H1 (cell line): Measurements from ENCODE around the gene PPM1K. TPM values are rescaled to one million over a fixed set of nuclear protein-coding genes. Genes with fewer than 3 reads are reported as not detected.

Experiments used
- CTCF ChIA-PET: fragments of 300-600 bp; sonication (Branson Sonifier 250); formaldehyde crosslinking; loops from one replicate; lab custom pipeline; 2021; ENCODE audit not compliant: partially characterized antibody; lab: Charles Lee
- POLR2A ChIA-PET: fragments of 300-600 bp; sonication (Branson Sonifier 250); formaldehyde crosslinking; loops from one replicate; lab custom pipeline; 2021; ENCODE audit warnings: inconsistent platforms; ENCODE audit not compliant: partially characterized antibody; lab: Charles Lee
- DNase-seq, 2 experiments: peaks; one replicate each; pipeline versions ENCODE4 v3.0.0 to v3.0.0-alpha.2; 2010 to 2022; ENCODE audit warnings: low spot score in 2 of 2, low read depth in 1 of 2, mixed read lengths in 1 of 2
- FAIRE-seq: peaks from 2 replicates; lab custom pipeline; 2011; peaks lifted over from hg19 to GRCh38; lab: Jason Lieb, UNC
- H2AFZ ChIP-seq: 2 replicates; pipeline ENCODE4 v1.8.1; 2012; ENCODE audit warnings: low read length, inconsistent platforms
- H2AK5ac ChIP-seq: 2 replicates; pipeline ENCODE4 v1.6.1; 2013; ENCODE audit warnings: low read depth, low read length
- H2BK120ac ChIP-seq: replicated peaks from 2 replicates; pipeline ENCODE3; 2013; ENCODE audit warnings: low read depth, low read length, inconsistent platforms
- H2BK12ac ChIP-seq: 2 replicates; pipeline ENCODE4 v1.6.1; 2013; ENCODE audit warnings: low read depth, low read length
- H2BK15ac ChIP-seq: 2 replicates; pipeline ENCODE4 v1.6.1; 2013; ENCODE audit warnings: low read length
- H2BK20ac ChIP-seq: 2 replicates; pipeline ENCODE4 v1.6.1; 2013; ENCODE audit warnings: low read length
- H2BK5ac ChIP-seq: 2 replicates; pipeline ENCODE4 v1.6.1; 2013; ENCODE audit warnings: low read depth, low read length
- H3K14ac ChIP-seq: 2 replicates; pipeline ENCODE4 v1.6.1; 2013; ENCODE audit warnings: inconsistent platforms; ENCODE audit not compliant: insufficient read length
- H3K18ac ChIP-seq: 2 replicates; pipeline ENCODE4 v1.6.1; 2013; ENCODE audit warnings: low read length; ENCODE audit errors: extremely low read depth
- H3K23ac ChIP-seq: 2 replicates; pipeline ENCODE4 v1.6.1; 2013; ENCODE audit warnings: inconsistent platforms; ENCODE audit not compliant: insufficient read length
- H3K23me2 ChIP-seq: 2 replicates; pipeline ENCODE4 v1.6.1; 2013; ENCODE audit warnings: low read depth, low read length
- H3K27ac ChIP-seq: 2 replicates; pipeline ENCODE4 v1.6.1; 2011; ENCODE audit warnings: low read depth, low read length, inconsistent platforms
- H3K27me3 ChIP-seq, 4 experiments: replicated peaks in 1 of 4; 1 replicate in 1 of 4; 2 replicates in 3 of 4; pipeline versions ENCODE4 v1.6.1 to v1.8.1; 2011 to 2013; ENCODE audit warnings: low read length in 3 of 4, mild to moderate bottlenecking in 3 of 4, inconsistent platforms in 2 of 4, mixed read lengths in 2 of 4, moderate library complexity in 1 of 4; ENCODE audit not compliant: control insufficient read depth in 3 of 4, insufficient read depth in 3 of 4; ENCODE audit errors: extremely low read depth in 1 of 4
- H3K36me3 ChIP-seq, 4 experiments: 2 replicates each; pipeline versions ENCODE4 v1.6.1 to v1.8.1; 2011 to 2013; ENCODE audit warnings: mild to moderate bottlenecking in 4 of 4, low read length in 3 of 4, moderate library complexity in 2 of 4, control low read depth in 1 of 4, inconsistent platforms in 1 of 4; ENCODE audit not compliant: insufficient read depth in 4 of 4, control insufficient read depth in 2 of 4
- H3K4ac ChIP-seq: replicated peaks from 2 replicates; pipeline ENCODE3; 2013; ENCODE audit warnings: low read length, low read depth, mixed read lengths, inconsistent platforms; ENCODE audit not compliant: insufficient read length
- H3K4me1 ChIP-seq, 4 experiments: replicated peaks in 1 of 4; 1 replicate in 1 of 4; 2 replicates in 3 of 4; pipeline versions ENCODE4 v1.6.1 to v1.8.1; 2011 to 2013; ENCODE audit warnings: low read length in 3 of 4, inconsistent platforms in 2 of 4, mixed read lengths in 1 of 4; ENCODE audit not compliant: insufficient read depth in 4 of 4, control insufficient read depth in 3 of 4
- H3K4me2 ChIP-seq, 2 experiments: 2 replicates each; pipeline versions ENCODE4 v1.6.1 to v1.8.1; 2011 to 2013; ENCODE audit warnings: low read depth in 2 of 2, low read length in 2 of 2, control low read depth in 1 of 2, inconsistent platforms in 1 of 2, mild to moderate bottlenecking in 1 of 2; ENCODE audit not compliant: insufficient read depth in 1 of 2
- H3K4me3 ChIP-seq, 4 experiments: fragments of 200-600, 300-600 bp in 1 of 4; sonication (generic), shearing (Covaris generic), sonication (Bioruptor Twin) in 1 of 4; 2 replicates each; pipeline versions ENCODE4 v1.5.1 to v1.8.1; 2011 to 2016; ENCODE audit warnings: low read length in 4 of 4, low read depth in 3 of 4, control low read depth in 2 of 4, inconsistent platforms in 2 of 4, mild to moderate bottlenecking in 2 of 4, mixed read lengths in 1 of 4, moderate library complexity in 1 of 4; ENCODE audit not compliant: insufficient read depth in 2 of 4; ENCODE audit errors: extremely low read depth in 1 of 4
- H3K56ac ChIP-seq: replicated peaks from 2 replicates; pipeline ENCODE3; 2013; ENCODE audit warnings: low read depth, mild to moderate bottlenecking, mixed read lengths, low read length, inconsistent platforms; ENCODE audit not compliant: insufficient read length
- H3K79me1 ChIP-seq: 2 replicates; pipeline ENCODE4 v1.6.1; 2013; ENCODE audit warnings: low read depth, low read length, control low read depth
- H3K79me2 ChIP-seq, 2 experiments: 2 replicates each; pipeline versions ENCODE4 v1.6.1 to v1.8.1; 2012 to 2013; ENCODE audit warnings: low read length in 2 of 2, mild to moderate bottlenecking in 2 of 2, inconsistent platforms in 1 of 2; ENCODE audit not compliant: insufficient read depth in 2 of 2, control insufficient read depth in 1 of 2
- H3K9ac ChIP-seq, 4 experiments: replicated peaks in 1 of 4; 1 replicate in 1 of 4; 2 replicates in 3 of 4; pipeline versions ENCODE4 v1.6.1 to v1.8.1; 2011 to 2013; ENCODE audit warnings: low read depth in 3 of 4, low read length in 3 of 4, control low read depth in 2 of 4, mild to moderate bottlenecking in 2 of 4, moderate library complexity in 2 of 4, inconsistent platforms in 1 of 4; ENCODE audit errors: extremely low read depth in 1 of 4
- H3K9me3 ChIP-seq, 2 experiments: 2 replicates each; pipeline versions ENCODE4 v1.6.1 to v1.8.1; 2012 to 2013; ENCODE audit warnings: mild to moderate bottlenecking in 2 of 2, moderate library complexity in 2 of 2, control low read depth in 1 of 2, inconsistent platforms in 1 of 2, low read depth in 1 of 2, low read length in 1 of 2, mixed read lengths in 1 of 2; ENCODE audit not compliant: insufficient read depth in 2 of 2
- H4K20me1 ChIP-seq, 2 experiments: replicated peaks in 1 of 2; 2 replicates each; pipeline versions ENCODE3 to v1.8.1; 2011 to 2013; ENCODE audit warnings: inconsistent platforms in 2 of 2, low read length in 2 of 2, mild to moderate bottlenecking in 1 of 2; ENCODE audit not compliant: insufficient read depth in 2 of 2, control insufficient read depth in 1 of 2
- H4K5ac ChIP-seq: 2 replicates; pipeline ENCODE4 v1.6.1; 2013; ENCODE audit warnings: low read length, low read depth, mixed read lengths, inconsistent platforms; ENCODE audit not compliant: insufficient read length
- H4K8ac ChIP-seq: 2 replicates; pipeline ENCODE4 v1.8.0; 2013; ENCODE audit warnings: mild to moderate bottlenecking, moderate library complexity, low read length, inconsistent platforms; ENCODE audit not compliant: insufficient read depth; ENCODE audit errors: extremely low read depth
- H4K91ac ChIP-seq: replicated peaks from 2 replicates; pipeline ENCODE3; 2013; ENCODE audit warnings: low read length, mixed read lengths, inconsistent platforms; ENCODE audit not compliant: insufficient read length
- TAF7 ChIP-seq: optimal IDR thresholded peaks from 2 replicates; pipeline ENCODE3; 2011; ENCODE audit warnings: low read depth, mild to moderate bottlenecking, inconsistent platforms, low read length, moderate library complexity, borderline replicate concordance
- WGBS, 2 experiments: shearing (Covaris generic) in 1 of 2; methylation state at CpG; one replicate each; pipeline versions ENCODE4 v1.1.6 to v1.1.7; 2013 to 2015; ENCODE audit warnings: low lambda C conversion rate in 2 of 2, mixed read lengths in 2 of 2, inconsistent platforms in 1 of 2, low coverage in 1 of 2, missing lambda C conversion rate in 1 of 2; ENCODE audit not compliant: insufficient replicate concordance in 2 of 2, insufficient coverage in 1 of 2, insufficient read length in 1 of 2; ENCODE audit errors: extremely low coverage in 1 of 2, missing lambda C conversion rate in 1 of 2; 5-methylcytosine and 5-hydroxymethylcytosine counted together
- polyA plus RNA-seq, 7 experiments: library from polyadenylated mRNA; depleted of rRNA in 3 of 7; stranded (reverse) in 5 of 7; unstranded in 2 of 7; fragments of >200 nt in 5 of 7; fragments of 200-250 nt in 2 of 7; gene quantifications; 1 replicate in 5 of 7; 2 replicates in 1 of 7; 4 replicates in 1 of 7; pipeline versions ENCODE4 v1.2.1 to v1.2.3, GENCODE V29; 2011 to 2013; ENCODE audit warnings: missing spikeins in 2 of 7, mixed read lengths in 2 of 7
- total RNA-seq: library from RNA; stranded (reverse); fragmentation: NEBNext Ultra II Directional; extraction: Animal tissue kit (Norgen Biotek cat#: 25700); gene quantifications from 2 replicates; pipeline ENCODE4 v1.2.1, GENCODE V29; 2021
- TF ChIP-seq, protein P1 (sequence below): IDR thresholded peaks from 2 replicates; pipeline ENCODE4 v1.6.1; 2012; ENCODE audit warnings: inconsistent platforms

The PPM1K gene
- total and polyA plus RNA-seq, 2 of the 8 experiments (the other 6 are each of a cell fraction or from before 2014, with no cell fraction given), result 4.2 to 10.7 TPM

DNA sequence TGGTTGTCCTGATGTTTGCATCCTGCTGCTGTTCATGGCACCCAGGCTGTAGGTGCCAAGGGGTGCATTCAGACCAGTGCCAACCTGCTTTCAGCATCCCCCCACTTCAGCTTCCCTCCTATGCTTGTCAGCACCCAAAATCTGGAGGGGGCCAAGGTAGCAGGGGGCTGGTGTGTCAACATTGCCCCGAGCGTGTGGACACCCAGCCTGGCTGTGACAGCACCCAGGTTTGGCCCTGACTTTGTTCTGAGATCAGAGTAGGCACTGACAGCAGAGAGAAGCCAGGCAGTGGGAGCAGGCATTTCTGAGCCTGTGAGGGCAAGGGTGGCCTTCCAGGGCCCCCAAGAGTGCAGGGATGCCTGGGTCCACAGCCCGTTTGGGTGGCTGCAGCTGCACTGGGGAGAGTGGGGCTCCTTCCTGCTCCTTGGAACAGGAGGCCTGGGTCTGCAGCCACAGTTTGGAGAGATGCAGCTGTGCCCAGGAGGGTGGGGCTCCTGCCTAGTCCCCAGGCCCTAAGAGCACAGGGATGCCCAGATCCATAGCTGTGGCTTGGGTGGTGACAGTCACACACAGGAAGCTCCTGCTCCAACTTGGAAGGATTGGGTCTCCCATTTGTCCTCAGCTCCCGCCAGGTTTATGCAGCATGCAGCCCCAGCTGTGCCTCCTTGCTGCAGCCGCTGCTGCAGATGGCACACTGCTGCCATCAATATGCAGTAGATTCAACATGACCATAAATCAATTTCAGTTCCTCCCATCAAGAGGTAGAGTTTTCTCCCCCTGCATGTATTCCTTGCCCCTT is 12.3 kb upstream of the PPM1K start:
- H3K56ac ChIP-seq, result no peak overlapping the region
- H3K36me3 ChIP-seq, result no peaks in the 10 kb centered on the region
- H3K79me1 ChIP-seq, result no peaks in the 10 kb centered on the region
- no peaks in the 10 kb centered on the region for H3K79me2 ChIP-seq
- no peak overlapping the region for H3K9ac ChIP-seq
- no peak overlapping the region for H4K5ac ChIP-seq
- H2BK15ac ChIP-seq, result no peak overlapping the region
- H4K91ac ChIP-seq, result no peak overlapping the region
- H3K27ac ChIP-seq, result no peak overlapping the region
- H3K4ac ChIP-seq, result no peak overlapping the region
- no peaks in the 10 kb centered on the region; a peak in 1 of 7 replicates for H3K4me1 ChIP-seq
- H3K9me3 ChIP-seq, result no peaks in the 10 kb centered on the region
- H3K27me3 ChIP-seq, result no peaks in the 10 kb centered on the region
- H3K23me2 ChIP-seq, result no peaks in the 10 kb centered on the region
- H2AFZ ChIP-seq, result no peak overlapping the region
- no peak overlapping the region for H3K4me2 ChIP-seq
- CTCF ChIA-PET, result interaction anchor here (0.6 to 2.1 kb wide), 13 partner anchors 9 to 365 kb away, joined by 3 to 16 read pairs (median 3); partner anchors contain the start of gene HERC6
- H3K4me3 ChIP-seq, result no peak overlapping the region
- H4K8ac ChIP-seq, result no peak overlapping the region
- DNase-seq, result no peak
- TF ChIP-seq, protein P1, sequence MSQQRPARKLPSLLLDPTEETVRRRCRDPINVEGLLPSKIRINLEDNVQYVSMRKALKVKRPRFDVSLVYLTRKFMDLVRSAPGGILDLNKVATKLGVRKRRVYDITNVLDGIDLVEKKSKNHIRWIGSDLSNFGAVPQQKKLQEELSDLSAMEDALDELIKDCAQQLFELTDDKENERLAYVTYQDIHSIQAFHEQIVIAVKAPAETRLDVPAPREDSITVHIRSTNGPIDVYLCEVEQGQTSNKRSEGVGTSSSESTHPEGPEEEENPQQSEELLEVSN, result peak; percentile 24; the same call in 1 of the 2 replicates
- no peak for TF ChIP-seq TAF7
- TF ChIP-seq, all 59 proteins: peak for 1
- Histone ChIP-seq H2BK12ac (no peak overlapping the region), H3K14ac (no peak overlapping the region), H2BK20ac (no peak overlapping the region), H2AK5ac (no peak overlapping the region), H4K20me1 (no peaks in the 10 kb centered on the region), H3K18ac (no peak overlapping the region), H3K23ac (no peak overlapping the region), H2BK120ac (no peak overlapping the region), H2BK5ac (no peak overlapping the region)
- 90% methylated on average over 4 of the region's 5 CpGs; no CpG with 5 or more reads in 1 of the 2 experiments for WGBS, 2 experiments
- no peak for FAIRE-seq
- POLR2A ChIA-PET, result interaction anchor here (0.6 to 1.4 kb wide), 4 partner anchors 13 to 51 kb away, joined by 3 read pairs; partner anchors contain the start of gene PPM1K
